Motor neuron (in vitro differentiated cells): ENCODE data around the gene SCGB1D2. TPM values are rescaled to one million over a fixed set of nuclear protein-coding genes. Genes with fewer than 3 reads are reported as not detected.

Experiments
- ATAC-seq, 8 experiments: fragments of 200-7000 bp; cut with Tn5 transposase; replicated peaks in 6 of 8; 2 replicates each; pipeline ENCODE4 v1.8.0; 2021; ENCODE audit warnings: mild to moderate bottlenecking in 8 of 8, moderate library complexity in 8 of 8
- H3K27ac ChIP-seq, 2 donors: fragments of 250-450 bp; sonication (Bioruptor Pico); 2 replicates each; pipeline ENCODE4 v1.9.0; 2021; ENCODE audit warnings: antibody characterized with exemption in 2 of 2, mild to moderate bottlenecking in 2 of 2, moderate library complexity in 1 of 2
- H3K4me1 ChIP-seq, 2 donors: fragments of 250-450 bp; sonication (Bioruptor Pico); replicated peaks in 1 of 2; 2 replicates each; pipeline ENCODE4 v1.6.1; 2021; ENCODE audit warnings: antibody characterized with exemption in 2 of 2, mild to moderate bottlenecking in 2 of 2, moderate library complexity in 1 of 2
- H3K4me3 ChIP-seq, 5 donors: fragments of 250-450 bp; sonication (Bioruptor Pico); 2 replicates each; pipeline ENCODE4 v1.9.0; 2021; ENCODE audit warnings: antibody characterized with exemption in 5 of 5, mild to moderate bottlenecking in 5 of 5, moderate library complexity in 4 of 5
- whole genome bisulfite sequencing, 10 experiments: fragments of 450-650 bp; shearing (Covaris generic); methylation state at CpG; one replicate each; pipeline ENCODE4 v1.0.0; 2022; 5-methylcytosine and 5-hydroxymethylcytosine counted together
- in situ Hi-C, 9 experiments: fragments of 400-800 bp; cut with MboI; loops; one replicate each; pipeline ENCODE4 v1.15.0; 2021; ENCODE audit warnings: low sequenced_read_pairs in 9 of 9, low pct_unique_long_range_greater_than_20kb in 2 of 9; ENCODE audit not compliant: unreplicated experiment in 9 of 9
- total RNA-seq, 8 experiments: library from RNA; unstranded; fragments of 300-600 nt; gene quantifications; 2 replicates each; pipeline versions ENCODE4 v1.2.3 to v1.2.4, GENCODE V29; 2022

Gene SCGB1D2
- total RNA-seq, 8 experiments from 2014 or later: 0.76 TPM; not detected in 7

DNA sequence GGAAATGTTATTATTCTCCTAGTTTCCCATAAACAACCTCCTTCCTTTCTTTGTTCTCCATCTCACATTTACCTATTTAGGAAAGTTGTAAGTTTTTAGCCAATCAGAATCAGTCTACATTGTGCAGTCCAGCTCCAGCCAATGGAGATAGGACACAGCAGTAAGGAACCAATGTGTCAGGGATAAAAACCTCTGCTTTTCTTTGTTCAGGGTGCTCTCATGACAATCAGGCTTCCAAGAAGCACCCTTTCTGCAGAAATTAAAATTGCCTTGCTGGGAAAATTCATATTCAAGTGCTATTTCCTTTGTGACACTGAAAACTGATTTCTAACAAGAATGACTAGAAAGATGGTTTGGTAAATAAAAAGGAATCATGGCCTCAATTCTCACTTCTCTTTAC lies 18.9 kb upstream of the SCGB1D2 start:
- Histone ChIP-seq H3K27ac (no peak overlapping the region), H3K4me3 (no peak overlapping the region), H3K4me1 (no peaks in the 10 kb centered on the region)
- ATAC-seq: no peak
- in situ Hi-C loops: loop anchor here in 2 of 9 experiments (25.0 kb wide), 1 partner anchor 89 kb away; no protein-coding TSS in a partner anchor

DNA sequence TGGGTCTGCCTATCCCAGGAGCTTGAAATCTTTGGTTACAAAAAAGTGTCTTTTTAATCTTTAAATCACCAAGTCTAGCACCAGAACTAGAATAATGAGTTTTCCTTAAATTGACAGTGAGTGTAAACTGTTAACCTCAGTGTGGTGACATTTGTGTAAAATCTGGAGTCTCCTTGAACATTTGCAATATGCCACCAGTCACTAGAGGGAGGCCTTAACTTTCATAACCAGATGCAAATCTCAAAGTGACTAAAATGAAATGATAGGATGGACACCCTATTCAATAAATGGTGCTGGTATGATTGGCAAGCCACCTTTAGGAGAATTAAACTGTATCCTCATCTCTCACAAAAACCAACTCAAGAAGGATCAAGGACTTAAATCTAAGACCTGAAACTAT lies 8.3 kb upstream of the SCGB1D2 start:
- no peak overlapping the region for H3K27ac ChIP-seq
- H3K4me3 ChIP-seq: no peak overlapping the region
- in situ Hi-C loops: no loop called here
- ATAC-seq: no peak
- H3K4me1 ChIP-seq: no peaks in the 10 kb centered on the region

DNA sequence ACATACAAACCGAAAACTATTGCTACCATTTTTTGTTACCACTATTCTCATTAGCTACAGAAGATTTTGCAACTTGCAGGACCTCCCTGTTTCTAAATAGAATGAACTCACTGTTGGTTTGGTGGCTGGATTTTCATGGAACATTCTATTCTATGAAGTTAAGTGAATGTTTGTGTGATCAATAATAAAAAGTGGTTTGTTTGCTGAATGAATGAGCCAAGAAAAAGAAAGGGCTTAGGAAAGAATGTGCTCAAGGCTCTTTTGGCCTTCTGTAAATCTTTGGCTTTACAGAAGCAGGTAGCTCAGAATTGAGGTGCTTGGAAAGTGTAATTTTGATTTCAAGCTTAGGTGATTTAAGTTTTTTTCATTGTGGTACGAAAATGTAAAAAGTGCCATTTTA lies 5.9 kb upstream of the SCGB1D2 start:
- whole genome bisulfite sequencing, 10 experiments: 0 to 92% (median 44%) methylated on average over 1 to 2 of the region's 2 CpGs; no CpG with 5 or more reads in 1 of the 10 experiments
- no peaks in the 10 kb centered on the region for H3K4me1 ChIP-seq
- no peak for ATAC-seq
- no peak overlapping the region for H3K4me3 ChIP-seq
- H3K27ac ChIP-seq: no peak overlapping the region
- in situ Hi-C loops: no loop called here

DNA sequence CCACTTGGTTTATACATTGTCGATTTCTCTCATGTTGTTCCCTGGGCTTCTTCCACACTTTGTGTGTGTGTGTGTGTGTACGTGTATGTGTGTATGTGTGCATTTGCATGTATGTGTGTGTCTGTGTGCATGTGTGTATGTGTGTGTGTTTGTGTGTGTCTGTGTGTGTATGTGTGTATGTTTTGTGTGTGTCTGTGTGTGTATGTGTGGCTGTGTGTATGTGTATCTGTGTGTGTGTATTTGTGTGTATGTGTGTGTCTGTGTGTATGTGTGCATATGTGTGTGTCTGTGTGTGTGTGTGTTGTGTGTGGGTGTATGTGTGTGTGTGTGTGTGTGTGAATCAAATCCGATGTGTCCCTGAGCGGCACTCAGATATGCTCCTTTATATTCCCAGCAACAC lies 4.5 kb upstream of the SCGB1D2 start:
- H3K27ac ChIP-seq: no peak overlapping the region
- H3K4me3 ChIP-seq: no peak overlapping the region
- no peak for ATAC-seq
- peaks cover 0 to 10% of the 10 kb centered on the region in 2 donors for H3K4me1 ChIP-seq
- in situ Hi-C loops: no loop called here
- 40 to 60% (median 56%) methylated on average over 1 to 3 of the region's 4 CpGs; no CpG with 5 or more reads in 6 of the 10 experiments for WGBS, 10 experiments

DNA sequence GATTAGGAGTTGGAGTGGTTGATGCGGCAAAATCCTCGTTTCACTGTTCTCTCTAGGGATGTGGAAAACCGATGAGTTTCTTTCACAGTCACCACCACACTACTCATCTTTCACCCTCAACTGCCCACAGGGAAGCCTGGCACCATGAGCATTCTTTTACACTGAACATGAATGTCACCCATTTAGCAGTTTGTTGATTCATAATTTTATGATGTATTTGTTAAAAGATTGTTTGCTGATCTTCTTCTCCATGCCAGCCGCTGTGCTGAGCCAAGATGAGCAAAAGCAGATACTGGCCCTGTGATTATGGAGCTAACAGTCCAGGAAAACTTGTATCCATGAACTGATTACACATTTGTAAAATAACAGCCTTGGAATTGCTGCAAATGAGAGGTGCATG lies 3.9 kb upstream of the SCGB1D2 start:
- in situ Hi-C loops: no loop called here
- Histone ChIP-seq H3K4me3 (no peak overlapping the region), H3K27ac (no peak overlapping the region), H3K4me1 (peaks cover 0 to 13% of the 10 kb centered on the region in 2 donors)
- ATAC-seq: no peak
- WGBS, 10 experiments: 13 to 93% (median 58%) methylated on average over 1 to 4 of the region's 4 CpGs; no CpG with 5 or more reads in 2 of the 10 experiments

DNA sequence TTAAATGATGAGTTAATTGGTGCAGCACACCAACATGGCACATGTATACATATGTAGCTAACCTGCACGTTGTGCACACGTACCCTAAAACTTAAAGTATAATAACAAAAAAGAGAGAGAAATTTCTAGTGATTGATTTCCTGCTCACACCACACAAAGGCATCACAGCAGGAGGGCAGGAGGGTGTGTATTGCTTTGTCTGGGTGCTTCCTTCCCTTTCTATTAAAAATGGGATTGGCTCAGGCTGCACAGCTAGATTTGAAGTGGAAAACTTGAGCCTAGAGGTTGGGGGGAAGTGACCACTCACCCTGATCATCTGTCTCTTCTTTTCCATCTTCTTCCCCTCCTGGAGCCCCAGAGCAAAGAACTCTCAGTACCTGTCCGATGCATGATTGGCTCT lies 944 bp upstream of the SCGB1D2 start:
- in situ Hi-C loops: no loop called here
- WGBS, 10 experiments: 0 to 84% (median 72%) methylated on average over 1 to 3 of the region's 3 CpGs; no CpG with 5 or more reads in 4 of the 10 experiments
- no peak for ATAC-seq
- Histone ChIP-seq H3K4me3 (no peak overlapping the region), H3K27ac (no peak overlapping the region), H3K4me1 (peaks cover 0 to 13% of the 10 kb centered on the region in 2 donors)

DNA sequence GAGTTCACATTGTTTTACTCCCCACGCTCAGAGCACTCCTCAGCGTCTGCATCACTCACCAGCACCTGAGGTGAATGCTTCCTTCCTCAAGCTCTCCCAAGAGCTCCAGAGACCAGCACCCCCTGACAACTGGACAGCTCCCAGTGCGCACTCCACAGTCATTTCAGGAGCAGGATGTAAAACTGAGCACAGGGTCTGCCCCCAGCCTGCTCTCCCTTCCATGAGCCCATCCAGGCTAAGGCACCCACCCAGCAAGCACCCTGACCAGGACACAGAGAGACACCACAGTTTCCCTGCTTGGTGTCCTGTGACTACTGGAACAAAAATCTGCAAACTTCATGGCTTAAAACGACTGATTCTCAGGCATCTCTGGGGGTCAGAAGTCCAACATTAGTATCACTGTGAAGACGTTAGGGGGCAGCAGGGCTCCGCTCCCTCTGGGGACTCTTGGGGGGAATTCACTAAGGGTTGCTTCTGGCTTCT lies 3.3 kb downstream of the SCGB1D2 start:
- WGBS, 10 experiments: 0 to 63% (median 19%) methylated on average over 1 to 5 of the region's 6 CpGs; no CpG with 5 or more reads in 2 of the 10 experiments
- no peak overlapping the region for H3K4me3 ChIP-seq
- in situ Hi-C loops: no loop called here
- H3K4me1 ChIP-seq: peaks cover 0 to 13% of the 10 kb centered on the region in 2 donors
- ATAC-seq: peak in 4 of 8 experiments; percentile 20 to 86 (median 48)
- H3K27ac ChIP-seq: no peak overlapping the region

DNA sequence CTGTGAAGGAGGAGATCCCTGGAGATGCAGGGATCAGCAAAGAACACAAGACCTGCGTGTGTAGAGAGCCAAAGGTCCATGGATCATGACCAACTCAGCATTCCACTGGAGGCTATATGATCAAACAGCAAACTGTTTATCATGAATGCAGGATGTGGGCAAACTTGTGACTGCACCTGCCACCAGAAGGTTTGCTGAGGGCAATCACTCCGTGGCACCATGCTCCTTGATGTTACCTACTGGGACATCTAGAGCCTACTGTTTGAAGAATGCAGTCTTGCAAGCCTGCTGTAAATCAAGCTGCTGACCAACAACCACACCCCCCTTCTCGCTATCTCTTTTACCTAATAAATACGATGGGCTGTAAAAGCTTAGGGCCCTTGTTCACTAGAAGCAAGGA lies 9.7 kb downstream of the SCGB1D2 start:
- no peak for ATAC-seq

DNA sequence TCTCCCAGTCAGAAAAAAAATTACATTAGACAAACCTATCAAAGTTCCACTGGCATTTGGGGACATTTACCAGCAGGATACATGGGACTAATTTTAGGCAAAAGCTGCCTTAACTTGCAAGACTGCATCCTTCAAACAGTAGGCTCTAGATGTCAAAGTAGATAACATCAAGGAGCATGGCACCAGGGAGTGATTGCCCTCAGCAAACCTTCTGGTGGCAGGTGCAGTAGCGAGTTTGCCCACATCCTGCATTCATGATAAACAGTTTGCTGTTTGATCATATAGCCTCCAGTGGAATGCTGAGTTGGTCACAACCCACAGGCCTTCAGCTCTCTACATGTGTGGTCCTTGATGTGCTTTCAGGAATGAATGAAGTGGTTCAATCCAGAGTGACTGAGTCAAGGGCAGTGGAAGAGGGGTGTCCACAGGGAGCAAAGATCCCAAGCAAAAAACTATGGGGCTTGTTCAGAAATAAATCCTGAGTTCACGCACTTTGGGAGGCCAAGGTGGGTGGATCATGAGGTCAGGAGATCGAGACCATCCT lies 12.0 kb downstream of the SCGB1D2 start:
- H3K4me1 ChIP-seq: no peaks in the 10 kb centered on the region
- no peak overlapping the region for H3K27ac ChIP-seq
- ATAC-seq: no peak
- H3K4me3 ChIP-seq: no peak overlapping the region
- 0 to 70% (median 40%) methylated on average over 1 to 2 of the region's 3 CpGs; no CpG with 5 or more reads in 3 of the 10 experiments for WGBS, 10 experiments
- in situ Hi-C loops: no loop called here

More for the DNA sequence above, 9.7 kb downstream of the SCGB1D2 start:
- H3K4me3 ChIP-seq: no peak overlapping the region
- 0 to 73% (median 28%) methylated on average over 1 to 4 of the region's 4 CpGs; no CpG with 5 or more reads in 3 of the 10 experiments for WGBS, 10 experiments
- no peaks in the 10 kb centered on the region for H3K4me1 ChIP-seq
- no peak overlapping the region for H3K27ac ChIP-seq
- in situ Hi-C loops: no loop called here

DNA sequence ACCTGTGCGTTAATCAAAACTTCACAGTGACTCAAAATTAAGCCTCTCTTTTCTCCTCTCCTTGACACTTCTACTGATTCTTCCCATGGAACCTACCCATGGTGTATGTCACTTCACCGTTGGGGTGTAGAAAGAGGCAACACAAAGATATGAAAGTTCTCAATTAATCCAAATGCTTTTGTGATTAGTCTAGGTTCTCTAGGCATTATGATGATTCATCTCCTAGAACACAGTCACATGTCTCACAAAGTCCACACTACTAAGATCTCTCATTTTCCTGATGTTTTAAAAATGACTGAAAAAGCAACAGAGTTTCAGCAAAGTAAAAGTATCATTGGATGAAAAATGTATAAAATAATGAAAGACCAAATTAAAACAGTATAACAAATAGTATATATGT lies 14.2 kb downstream of the SCGB1D2 start:
- H3K4me1 ChIP-seq: no peaks in the 10 kb centered on the region
- no peak overlapping the region for H3K4me3 ChIP-seq
- H3K27ac ChIP-seq: no peak overlapping the region
- 0 to 93% (median 67%) methylated on average over 1 to 2 of the region's 2 CpGs; no CpG with 5 or more reads in 1 of the 10 experiments for WGBS, 10 experiments
- no peak for ATAC-seq
- in situ Hi-C loops: no loop called here

DNA sequence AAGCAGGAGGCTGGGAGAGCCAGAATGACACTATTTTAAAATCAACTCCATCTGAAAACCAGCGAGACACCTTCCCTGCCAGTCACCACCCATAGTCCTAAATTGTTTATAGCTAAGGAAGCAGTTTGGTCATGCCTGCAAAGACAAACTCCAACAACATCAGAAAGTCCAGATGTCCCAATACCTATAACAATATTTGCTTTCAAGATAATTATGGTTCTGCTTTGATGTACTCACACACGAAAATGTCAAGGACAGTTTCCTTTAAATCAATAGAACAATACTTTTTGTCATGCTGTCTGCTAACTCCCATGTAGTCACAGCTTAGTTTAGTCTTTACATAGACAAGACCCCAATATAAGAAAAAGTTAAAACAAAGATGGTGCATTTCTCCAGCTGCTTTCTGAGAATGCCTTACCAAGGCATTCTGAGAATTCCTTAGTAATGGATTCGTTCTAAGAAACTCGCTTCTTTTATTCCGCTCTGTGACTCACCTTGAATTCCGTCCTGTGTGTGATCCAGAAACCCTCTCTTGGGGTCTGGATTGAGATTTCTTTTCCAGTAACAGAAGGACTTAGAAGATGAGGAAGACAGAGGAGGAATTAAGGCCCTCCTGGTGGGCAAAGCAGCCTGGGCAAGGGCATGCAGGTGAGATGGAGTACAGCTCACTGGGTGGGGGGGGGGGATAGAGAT lies 18.4 kb downstream of the SCGB1D2 start:
- Histone ChIP-seq H3K4me3 (no peak overlapping the region), H3K4me1 (no peaks in the 10 kb centered on the region), H3K27ac (no peak overlapping the region)
- 28 to 76% (median 49%) methylated on average over 2 to 6 of the region's 6 CpGs; no CpG with 5 or more reads in 1 of the 10 experiments for WGBS, 10 experiments
- no peak for ATAC-seq
- in situ Hi-C loops: no loop called here

DNA sequence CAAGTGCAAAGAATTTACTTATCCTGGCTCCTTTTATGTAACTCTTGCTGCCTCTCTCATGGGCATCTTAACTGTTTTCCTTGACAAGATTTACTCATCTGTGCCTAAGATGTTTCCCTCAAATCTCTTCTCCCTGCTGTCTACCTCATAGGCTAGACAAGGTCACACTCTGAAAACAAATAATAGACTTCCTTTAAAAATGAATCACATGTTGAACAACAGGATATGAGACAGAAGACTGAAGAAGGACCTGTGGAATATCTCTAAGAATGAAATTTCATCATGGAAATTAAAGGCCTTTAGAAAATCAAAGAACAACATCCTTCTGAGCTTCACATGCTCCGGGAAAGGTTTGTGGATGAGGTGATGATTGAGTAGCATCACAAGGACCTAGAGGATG lies 22.0 kb downstream of the SCGB1D2 start:
- WGBS, 10 experiments: 82 to 100% (median 100%) methylated on average over 1 of the region's 1 CpG; no CpG with 5 or more reads in 7 of the 10 experiments
- in situ Hi-C loops: no loop called here
- Histone ChIP-seq H3K27ac (no peak overlapping the region), H3K4me1 (no peaks in the 10 kb centered on the region), H3K4me3 (no peak overlapping the region)
- no peak for ATAC-seq

DNA sequence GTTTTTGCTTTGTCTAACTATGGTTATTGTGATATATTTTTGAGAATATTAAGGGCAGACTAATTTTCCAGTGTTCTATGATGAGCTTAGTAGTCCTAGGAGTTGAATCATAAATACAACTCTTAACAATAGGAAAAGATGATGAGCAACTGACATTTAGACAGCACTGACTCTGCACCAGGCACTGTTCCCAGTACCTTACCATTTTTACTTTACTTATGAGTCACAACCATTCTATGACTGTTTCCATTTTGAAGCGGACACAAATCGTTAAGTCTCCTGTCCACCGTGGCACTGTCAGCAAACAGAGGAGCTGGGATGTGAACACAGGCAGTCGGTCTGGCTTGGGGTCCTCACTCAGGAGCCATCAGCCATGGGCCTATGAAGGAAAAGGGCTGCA lies 24.5 kb downstream of the SCGB1D2 start:
- WGBS, 10 experiments: 20 to 100% (median 59%) methylated on average over 1 to 3 of the region's 4 CpGs; no CpG with 5 or more reads in 2 of the 10 experiments
- Histone ChIP-seq H3K4me3 (no peak overlapping the region), H3K27ac (no peak overlapping the region), H3K4me1 (no peaks in the 10 kb centered on the region)
- no peak for ATAC-seq
- in situ Hi-C loops: no loop called here

DNA sequence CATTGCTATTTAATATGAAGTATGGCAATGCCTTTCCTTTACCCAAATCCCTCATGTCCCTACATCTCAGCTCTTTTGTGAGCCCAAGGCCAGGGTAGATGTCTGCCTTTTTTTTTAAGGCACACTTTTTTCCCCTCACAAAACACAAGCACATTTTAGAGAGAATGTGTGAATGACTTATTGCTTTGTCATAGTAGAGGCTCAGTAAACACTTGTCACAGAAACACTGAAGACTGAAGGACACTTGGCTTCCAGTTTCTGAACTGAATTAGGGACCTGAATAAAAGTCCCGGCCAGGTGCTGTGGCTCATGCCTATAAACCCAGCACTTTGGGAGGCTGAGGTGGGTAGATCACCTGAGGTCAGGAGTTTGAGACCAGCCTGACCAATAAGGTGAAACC lies 25.0 kb downstream of the SCGB1D2 start:
- Histone ChIP-seq H3K4me1 (no peaks in the 10 kb centered on the region), H3K4me3 (no peak overlapping the region), H3K27ac (no peak overlapping the region)
- WGBS, 10 experiments: 83% methylated on average over 1 of the region's 1 CpG; no CpG with 5 or more reads in 9 of the 10 experiments
- in situ Hi-C loops: no loop called here
- no peak for ATAC-seq
